Measurements from ENCODE around the gene ABCA4. TPM values are rescaled to one million over a fixed set of nuclear protein-coding genes. Genes with fewer than 3 reads are reported as not detected.

Gene ABCA4
- total RNA-seq, 1 experiment from 2014 or later: 0.22 TPM

DNA sequence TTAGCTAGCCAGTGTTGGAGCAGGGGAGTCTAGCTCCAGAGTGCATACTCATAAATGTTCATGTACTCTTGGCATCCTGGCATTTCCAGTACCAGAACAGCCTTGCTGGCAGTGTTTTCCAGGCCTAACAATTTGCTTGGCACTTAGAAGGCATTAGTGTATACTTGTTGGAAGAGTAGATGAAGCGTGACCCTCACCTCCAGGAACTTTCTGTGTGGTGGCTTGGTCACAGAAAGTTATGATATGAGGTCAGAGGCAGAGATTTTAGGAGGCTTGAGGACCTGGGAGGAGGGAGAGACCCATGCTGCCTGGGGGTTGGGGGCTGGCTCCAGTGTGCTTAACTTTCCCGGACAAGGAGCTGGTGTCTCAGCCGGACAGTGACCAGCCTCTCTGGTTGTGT is 159.0 kb downstream of the ABCA4 start:
- Histone ChIP-seq H3K9ac (ENCODE audit: low read length) (no peak overlapping the region), H4K20me1 (ENCODE audit: insufficient read depth) (no peaks in the 10 kb centered on the region), H3K27ac (ENCODE audit: low read depth, low read length) (no peak overlapping the region), H3K9me3 (ENCODE audit: control insufficient read depth in 1 of 2, insufficient read depth in 1 of 2, low read depth in 1 of 2, low read length in 2 of 2) (no peaks in the 10 kb centered on the region), H3K4me2 (ENCODE audit: low read length) (no peak overlapping the region), H3K36me3 (ENCODE audit: control insufficient read depth in 1 of 2, insufficient read depth in 2 of 2, low read length in 2 of 2) (no peaks in the 10 kb centered on the region), H3K79me2 (ENCODE audit: insufficient read depth, low read length) (no peaks in the 10 kb centered on the region), H3K4me3 (replicated peaks in 1 of 2; ENCODE audit: low read depth in 1 of 2, low read length in 2 of 2) (no peak overlapping the region), H2AFZ (ENCODE audit: low read depth, low read length, poor library complexity, severe bottlenecking) (no peak overlapping the region), H3K4me1 (ENCODE audit: control insufficient read depth in 1 of 2, insufficient read depth in 2 of 2, low read length in 2 of 2) (no peaks in the 10 kb centered on the region), H3K27me3 (ENCODE audit: insufficient read depth, low read length) (no peaks in the 10 kb centered on the region), H3K9me2 (ENCODE audit: insufficient read depth) (no peaks in the 10 kb centered on the region)
- ChIA-PET POLR2A (no interaction called here), RAD21 (ENCODE audit: low non-redundant PET in 1 of 2, low total read pairs in 2 of 2, uncharacterized antibody in 2 of 2, unreplicated experiment in 2 of 2) (interaction anchor here in 1 of 2 experiments (0.7 kb wide), 1 partner anchor 272 kb away, joined by 3 read pairs; no protein-coding TSS in a partner anchor), CTCF (no interaction called here)
- intact Hi-C loops (cut with micrococcal nuclease): no loop called here
- no TSS peak for BruUV-seq (replicated peaks)
- DNase-seq (ENCODE audit: low read depth, low spot score) (no peak), ATAC-seq (no peak)
- TF ChIP-seq FOSL1 (IDR thresholded peaks at IDR 0.05; ENCODE audit: low read depth) (no peak), EGR1 (IDR thresholded peaks at IDR 0.05; ENCODE audit: low read depth) (no peak), ZFX (IDR thresholded peaks at IDR 0.05) (no peak)
- TF ChIP-seq, protein P1, sequence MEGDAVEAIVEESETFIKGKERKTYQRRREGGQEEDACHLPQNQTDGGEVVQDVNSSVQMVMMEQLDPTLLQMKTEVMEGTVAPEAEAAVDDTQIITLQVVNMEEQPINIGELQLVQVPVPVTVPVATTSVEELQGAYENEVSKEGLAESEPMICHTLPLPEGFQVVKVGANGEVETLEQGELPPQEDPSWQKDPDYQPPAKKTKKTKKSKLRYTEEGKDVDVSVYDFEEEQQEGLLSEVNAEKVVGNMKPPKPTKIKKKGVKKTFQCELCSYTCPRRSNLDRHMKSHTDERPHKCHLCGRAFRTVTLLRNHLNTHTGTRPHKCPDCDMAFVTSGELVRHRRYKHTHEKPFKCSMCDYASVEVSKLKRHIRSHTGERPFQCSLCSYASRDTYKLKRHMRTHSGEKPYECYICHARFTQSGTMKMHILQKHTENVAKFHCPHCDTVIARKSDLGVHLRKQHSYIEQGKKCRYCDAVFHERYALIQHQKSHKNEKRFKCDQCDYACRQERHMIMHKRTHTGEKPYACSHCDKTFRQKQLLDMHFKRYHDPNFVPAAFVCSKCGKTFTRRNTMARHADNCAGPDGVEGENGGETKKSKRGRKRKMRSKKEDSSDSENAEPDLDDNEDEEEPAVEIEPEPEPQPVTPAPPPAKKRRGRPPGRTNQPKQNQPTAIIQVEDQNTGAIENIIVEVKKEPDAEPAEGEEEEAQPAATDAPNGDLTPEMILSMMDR (IDR thresholded peaks at IDR 0.05 in 2 of 3, conservative IDR thresholded peaks at IDR 0.05 in 1 of 3; ENCODE audit: borderline replicate concordance in 1 of 3, insufficient read depth in 1 of 3, low read depth in 2 of 3, low read length in 2 of 3): no peak

- no peak overlapping the region for H3K27ac ChIP-seq (ENCODE audit: low read depth, low read length)
- intact Hi-C loops (cut with micrococcal nuclease): no loop called here
- BruUV-seq (replicated peaks): no TSS peak
- no peak overlapping the region for H2AFZ ChIP-seq (ENCODE audit: low read depth, low read length, poor library complexity, severe bottlenecking)
- H3K9ac ChIP-seq (ENCODE audit: low read length): no peak overlapping the region
- ATAC-seq: no peak
- H4K20me1 ChIP-seq (ENCODE audit: insufficient read depth): no peaks in the 10 kb centered on the region
- TF ChIP-seq CEBPB (IDR thresholded peaks at IDR 0.05; ENCODE audit: low read depth): no peak
- TF ChIP-seq FOSL1 (IDR thresholded peaks at IDR 0.05; ENCODE audit: low read depth): no peak
- TF ChIP-seq, protein P1 (IDR thresholded peaks at IDR 0.05 in 2 of 3, conservative IDR thresholded peaks at IDR 0.05 in 1 of 3; ENCODE audit: borderline replicate concordance in 1 of 3, insufficient read depth in 1 of 3, low read depth in 2 of 3, low read length in 2 of 3): no peak
- no peak for TF ChIP-seq YY1 (IDR thresholded peaks at IDR 0.05; ENCODE audit: extremely low read depth, insufficient replicate concordance, low read depth, low read length)
- no peak for TF ChIP-seq TCF7L2 (IDR thresholded peaks at IDR 0.05; ENCODE audit: borderline replicate concordance, extremely low read depth, insufficient read depth, insufficient read length)
- TF ChIP-seq JUND (IDR thresholded peaks at IDR 0.05): no peak
- no peak for TF ChIP-seq ZBTB33 (IDR thresholded peaks at IDR 0.05; ENCODE audit: extremely low read depth, insufficient replicate concordance, low read length)
- no peak overlapping the region for H3K4me2 ChIP-seq (ENCODE audit: low read length)
- CTCF ChIA-PET: no interaction called here
- POLR2A ChIA-PET: no interaction called here
- no peaks in the 10 kb centered on the region for H3K36me3 ChIP-seq (ENCODE audit: control insufficient read depth in 1 of 2, insufficient read depth in 2 of 2, low read length in 2 of 2)
- RAD21 ChIA-PET (ENCODE audit: low non-redundant PET in 1 of 2, low total read pairs in 2 of 2, uncharacterized antibody in 2 of 2, unreplicated experiment in 2 of 2): interaction anchor here in 1 of 2 experiments (0.7 kb wide), 1 partner anchor 273 kb away, joined by 3 read pairs; no protein-coding TSS in a partner anchor
- H3K9me2 ChIP-seq (ENCODE audit: insufficient read depth): no peaks in the 10 kb centered on the region
- H3K79me2 ChIP-seq (ENCODE audit: insufficient read depth, low read length): no peaks in the 10 kb centered on the region
- no peaks in the 10 kb centered on the region for H3K27me3 ChIP-seq (ENCODE audit: insufficient read depth, low read length)
- no peak for DNase-seq (ENCODE audit: low read depth, low spot score)
- H3K9me3 ChIP-seq (ENCODE audit: control insufficient read depth in 1 of 2, insufficient read depth in 1 of 2, low read depth in 1 of 2, low read length in 2 of 2): peaks cover 0 to 4% of the 10 kb centered on the region in 2 experiments; a peak in 1 of 4 replicates
- H3K4me3 ChIP-seq (replicated peaks in 1 of 2; ENCODE audit: low read depth in 1 of 2, low read length in 2 of 2): no peak overlapping the region
- H3K4me1 ChIP-seq (ENCODE audit: control insufficient read depth in 1 of 2, insufficient read depth in 2 of 2, low read length in 2 of 2): no peaks in the 10 kb centered on the region
Measured at GRCh38 chr1:93961443-93961842, 159.5 kb downstream of the ABCA4 start.
